GM19193 (cell line): Measurements from ENCODE around the gene SCGB2B2.

Experiments
- POLR2A ChIP-seq: IDR thresholded peaks from 4 replicates; pipeline ENCODE4 v1.6.1; 2011; ENCODE audit not compliant: insufficient read depth, insufficient read length; ENCODE audit errors: extremely low read depth

The SCGB2B2 gene

DNA sequence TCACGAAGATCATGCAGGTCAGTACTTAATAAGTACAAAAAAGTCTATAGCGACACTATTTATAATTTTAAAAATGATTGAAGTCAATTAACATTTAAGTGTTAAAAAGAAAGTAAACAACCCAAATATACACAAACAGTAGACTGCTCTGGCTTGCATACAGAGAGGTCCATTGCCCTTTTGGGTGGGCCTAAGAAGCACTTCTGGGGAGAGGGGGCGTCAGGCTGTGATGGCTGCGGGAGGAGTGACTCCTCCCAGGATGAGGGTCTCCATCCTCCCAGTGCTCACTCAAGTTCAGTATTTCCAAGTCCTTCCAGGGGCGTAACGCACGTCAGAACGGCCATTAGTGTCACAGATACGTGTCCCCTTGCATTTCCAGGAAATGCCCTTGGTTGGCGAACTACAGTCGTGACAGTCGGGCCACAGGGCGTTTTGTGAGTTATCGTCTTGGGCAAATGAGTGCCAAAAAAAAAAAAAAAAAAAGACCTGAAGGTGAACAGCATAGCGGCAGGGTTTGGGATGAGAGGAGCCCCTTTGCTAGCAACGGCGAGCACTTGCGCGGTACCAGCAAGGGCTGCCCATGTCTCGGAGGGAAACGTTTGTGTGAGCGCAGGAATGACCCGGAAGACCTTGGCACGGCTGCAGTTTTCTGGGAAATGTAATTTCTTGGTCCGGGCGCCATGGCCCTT lies at the start of gene SCGB2B2:
Gene SCGB2B2 (minus strand): TSS at position 463 of the 689 bp plus-strand sequence. CDS start 82,596 bp downstream, outside the sequence.
- TF ChIP-seq POLR2A, result no peak

- TF ChIP-seq POLR2A, result no peak
Observed at GRCh38 chr19:34725400-34725799, 48.4 kb upstream of the SCGB2B2 start.

DNA sequence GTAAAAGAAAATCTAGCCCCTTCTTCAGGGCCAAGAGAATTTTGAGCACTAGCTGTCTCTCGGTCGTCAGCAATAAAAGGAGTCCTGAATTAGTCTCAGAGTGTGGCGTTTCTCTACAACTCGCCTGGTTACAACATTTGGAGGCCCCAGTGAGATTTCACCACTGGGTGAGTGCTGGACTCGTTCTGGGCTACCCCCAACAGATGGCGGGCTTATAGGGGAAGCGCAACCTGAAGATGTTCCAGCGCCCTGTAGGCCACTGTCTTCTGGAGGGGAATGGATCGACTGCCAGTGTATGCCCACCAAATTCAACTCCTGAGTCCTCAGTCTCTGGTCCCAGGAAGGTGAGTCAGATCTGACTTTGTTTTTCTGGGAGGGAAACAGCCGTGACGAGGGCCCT lies 45.4 kb upstream of the SCGB2B2 start:
- no peak for TF ChIP-seq POLR2A

GRCh38 chr19:34715357-34715756 lies 38.4 kb upstream of the SCGB2B2 start:
- no peak for TF ChIP-seq POLR2A

GRCh38 chr19:34713262-34713637 lies 36.3 kb upstream of the SCGB2B2 start:
- TF ChIP-seq POLR2A, result no peak

DNA sequence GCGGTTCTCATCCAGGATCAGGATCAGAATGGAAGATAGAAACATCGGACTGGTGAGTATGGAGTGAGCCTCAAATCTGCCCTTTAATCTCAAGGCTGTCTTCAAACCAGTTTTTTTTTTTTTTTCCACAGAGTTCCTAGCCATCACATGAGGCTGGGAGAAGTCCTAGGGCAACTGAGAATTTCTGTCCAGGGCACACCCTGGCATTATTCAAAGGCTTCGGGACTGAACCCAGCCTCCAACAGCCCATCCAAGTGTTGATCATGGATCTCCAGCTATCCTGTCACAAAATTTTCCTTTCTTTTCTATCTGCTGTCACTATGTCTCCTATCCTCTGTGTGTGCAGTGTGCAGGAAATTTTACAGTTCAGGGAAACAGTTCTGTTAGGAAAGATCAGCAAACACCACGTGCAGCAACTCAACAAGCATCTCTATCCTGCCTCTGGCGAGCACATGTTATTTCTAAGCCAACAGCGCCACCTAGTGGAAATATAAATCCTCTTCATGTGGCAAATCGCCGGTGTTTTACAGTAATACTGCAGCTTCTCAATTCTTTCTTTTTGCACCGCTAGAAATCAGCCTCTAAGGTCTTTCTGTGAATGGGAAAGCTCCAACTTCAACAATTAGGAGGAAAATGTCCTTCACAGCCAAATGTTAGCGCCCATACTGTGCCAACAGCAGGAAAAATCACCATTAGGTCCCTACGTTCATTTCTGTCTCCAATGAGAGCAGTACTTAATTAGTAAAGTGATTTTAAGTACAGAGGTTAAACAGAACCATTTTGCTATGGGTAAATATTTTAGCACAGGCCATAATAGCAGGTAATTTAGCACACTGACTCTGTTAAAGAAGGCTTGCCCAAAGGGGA lies 35.7 kb upstream of the SCGB2B2 start:
- no peak for TF ChIP-seq POLR2A

- TF ChIP-seq POLR2A, result no peak
Observed at GRCh38 chr19:34711890-34712289, 34.9 kb upstream of the SCGB2B2 start.

DNA sequence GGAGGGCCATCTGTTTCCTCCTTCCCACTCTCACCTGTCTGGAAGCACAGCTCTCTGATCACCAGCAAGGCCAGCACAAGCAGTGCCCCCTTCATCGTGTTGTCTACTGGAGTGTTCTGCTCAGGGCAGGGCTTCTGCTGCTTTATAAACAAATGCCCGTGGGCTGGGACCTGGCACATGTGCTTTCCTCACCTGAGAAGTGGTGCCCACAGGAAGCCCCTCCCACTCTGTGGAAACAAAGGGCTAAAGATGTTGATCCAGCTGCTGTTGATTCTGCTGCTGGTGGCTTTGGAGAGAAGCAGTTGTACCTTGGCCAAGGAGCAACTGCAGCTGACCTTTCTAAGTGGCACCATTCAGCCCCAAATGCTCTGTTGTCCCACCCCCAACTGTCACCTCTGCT lies 30.7 kb upstream of the SCGB2B2 start:
- no peak for TF ChIP-seq POLR2A

- TF ChIP-seq POLR2A, result no peak
Observed at GRCh38 chr19:34692549-34692948, 15.6 kb upstream of the SCGB2B2 start.

GRCh38 chr19:34690372-34690771 lies 13.4 kb upstream of the SCGB2B2 start:
- TF ChIP-seq POLR2A, result no peak

GRCh38 chr19:34688592-34688991 lies 11.6 kb upstream of the SCGB2B2 start:
- TF ChIP-seq POLR2A, result no peak

DNA sequence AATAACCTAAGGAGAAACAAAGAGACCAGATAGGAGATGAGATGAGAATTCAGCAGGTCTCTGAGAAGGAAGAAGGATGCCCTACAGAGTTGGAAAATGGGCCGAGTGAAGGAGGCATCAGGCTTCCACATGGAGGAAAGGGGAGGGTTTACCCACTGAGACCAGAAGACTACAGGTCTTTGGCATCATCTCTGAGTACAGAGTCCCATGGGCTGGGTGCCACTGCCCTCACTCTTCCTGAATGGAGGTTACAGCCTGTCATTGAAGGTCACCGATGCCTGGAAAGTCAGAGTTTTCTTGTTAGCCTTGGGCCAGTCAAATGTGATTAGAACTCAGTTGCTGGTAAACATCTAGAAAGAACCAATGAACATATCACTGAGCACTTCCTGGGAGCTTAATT lies 10.4 kb upstream of the SCGB2B2 start:
- TF ChIP-seq POLR2A, result no peak

GRCh38 chr19:34686455-34686854 lies 9.5 kb upstream of the SCGB2B2 start:
- no peak for TF ChIP-seq POLR2A

- TF ChIP-seq POLR2A, result no peak
Observed at GRCh38 chr19:34681478-34681877, 4.5 kb upstream of the SCGB2B2 start.

- no peak for TF ChIP-seq POLR2A
Observed at GRCh38 chr19:34678421-34678820, 1.5 kb upstream of the SCGB2B2 start.

- no peak for TF ChIP-seq POLR2A
Observed at GRCh38 chr19:34678085-34678412, 1.1 kb upstream of the SCGB2B2 start.
